WTC11 (cell line): ENCODE data around the gene HSF5. TPM values are rescaled to one million over a fixed set of nuclear protein-coding genes. Genes with fewer than 3 reads are reported as not detected.

Experiments used
- ATAC-seq: fragments of 200-7000 bp; cut with Tn5 transposase; 2 replicates; pipeline ENCODE4 v1.10.0; 2021; ENCODE audit warnings: mild to moderate bottlenecking, moderate library complexity
- CTCF ChIA-PET: fragments of 300-600 bp; sonication (Branson Sonifier 250); formaldehyde crosslinking; loops from one replicate; lab custom pipeline; 2021; ENCODE audit warnings: antibody characterized with exemption; lab: Charles Lee
- POLR2A ChIA-PET: fragments of 350-600 bp; sonication (Branson Sonifier 250); formaldehyde crosslinking; loops from one replicate; lab custom pipeline; 2021; ENCODE audit warnings: antibody characterized with exemption; lab: Charles Lee
- DNase-seq: peaks from one replicate; pipeline ENCODE4 v3.0.0; 2021; ENCODE audit warnings: low spot score
- H3K27ac Mint-ChIP-seq: 2 replicates; pipeline ENCODE4 v1.8.0; 2021; ENCODE audit warnings: mixed read lengths
- H3K27me3 Mint-ChIP-seq: 2 replicates; pipeline ENCODE4 v1.8.0; 2021; ENCODE audit warnings: low read depth, mild to moderate bottlenecking, moderate library complexity, mixed read lengths
- H3K36me3 Mint-ChIP-seq: 2 replicates; pipeline ENCODE4 v1.8.0; 2021; ENCODE audit warnings: mixed read lengths
- H3K4me1 Mint-ChIP-seq: 2 replicates; pipeline ENCODE4 v1.8.0; 2022; ENCODE audit warnings: mixed read lengths
- H3K4me3 Mint-ChIP-seq: 2 replicates; pipeline ENCODE4 v1.8.0; 2021; ENCODE audit warnings: mild to moderate bottlenecking, moderate library complexity, mixed read lengths
- H3K9me3 Mint-ChIP-seq: 2 replicates; pipeline ENCODE4 v1.8.0; 2021; ENCODE audit warnings: mixed read lengths
- AFF4 ChIP-seq: sonication (generic); formaldehyde crosslinking; IDR thresholded peaks from 2 replicates; pipeline ENCODE4 v1.8.1; 2023; ENCODE audit warnings: mild to moderate bottlenecking, missing genetic modification reagents, borderline replicate concordance
- ATF2 ChIP-seq: sonication (generic); formaldehyde crosslinking; IDR thresholded peaks from 2 replicates; pipeline ENCODE4 v1.8.1; 2022; ENCODE audit warnings: low read depth, missing genetic modification reagents, borderline replicate concordance
- CREM ChIP-seq: sonication (generic); formaldehyde crosslinking; IDR thresholded peaks from 2 replicates; pipeline ENCODE4 v1.8.1; 2022; ENCODE audit warnings: mild to moderate bottlenecking, missing genetic modification reagents, moderate library complexity
- ERG ChIP-seq: fragments of 250-450 bp; sonication (Bioruptor Pico); IDR thresholded peaks from 2 replicates; pipeline ENCODE4 v1.8.0; 2021; ENCODE audit warnings: mild to moderate bottlenecking
- IRF2 ChIP-seq: sonication (generic); formaldehyde crosslinking; IDR thresholded peaks from 2 replicates; pipeline ENCODE4 v1.8.0; 2022; ENCODE audit warnings: low read depth, missing genetic modification reagents, borderline replicate concordance
- KAT7 ChIP-seq: sonication (generic); formaldehyde crosslinking; IDR thresholded peaks from 2 replicates; pipeline ENCODE4 v1.8.1; 2023; ENCODE audit warnings: missing genetic modification reagents, mild to moderate bottlenecking, borderline replicate concordance
- NR3C1 ChIP-seq: sonication (generic); formaldehyde crosslinking; conservative IDR thresholded peaks from 2 replicates; pipeline ENCODE4 v1.8.1; 2023; ENCODE audit warnings: low read depth, mild to moderate bottlenecking, missing genetic modification reagents
- RELA ChIP-seq: sonication (generic); formaldehyde crosslinking; IDR thresholded peaks from 2 replicates; pipeline ENCODE4 v1.8.1; 2022; ENCODE audit warnings: missing genetic modification reagents, mild to moderate bottlenecking, borderline replicate concordance
- SMAD3 ChIP-seq: sonication (generic); formaldehyde crosslinking; IDR thresholded peaks from 2 replicates; pipeline ENCODE4 v1.8.0; 2022; ENCODE audit warnings: missing genetic modification reagents, mild to moderate bottlenecking, borderline replicate concordance
- SMAD4 ChIP-seq: sonication (generic); formaldehyde crosslinking; IDR thresholded peaks from 2 replicates; pipeline ENCODE4 v1.8.0; 2022; ENCODE audit warnings: mild to moderate bottlenecking, missing genetic modification reagents
- USF1 ChIP-seq: sonication (generic); formaldehyde crosslinking; IDR thresholded peaks from 2 replicates; pipeline ENCODE4 v1.8.0; 2022; ENCODE audit warnings: mild to moderate bottlenecking, missing genetic modification reagents
- ZBTB21 ChIP-seq: sonication (generic); formaldehyde crosslinking; IDR thresholded peaks from 2 replicates; pipeline ENCODE4 v1.8.1; 2023; ENCODE audit warnings: mild to moderate bottlenecking, missing genetic modification reagents, borderline replicate concordance
- total RNA-seq: library from RNA; stranded (reverse); gene quantifications from 3 replicates; pipeline ENCODE4 v1.2.3, GENCODE V29; 2021

The HSF5 gene
- total RNA-seq, 1 experiment from 2014 or later = 0.09 TPM

GRCh38 chr17:58416937-58417299 is 71.3 kb downstream of the HSF5 start (continued):
- TF ChIP-seq NR3C1 (CRISPR knock-in tag) (no peak), SMAD3 (CRISPR knock-in tag) (no peak), KAT7 (CRISPR knock-in tag) (no peak)

- CTCF ChIA-PET = interaction anchor here (0.7 to 2.8 kb wide), 20 partner anchors 8 to 217 kb away, joined by 3 to 75 read pairs (median 10); partner anchors contain the start of genes HSF5 and SUPT4H1
- Mint-ChIP-seq H3K9me3 (no peaks in the 10 kb centered on the region), H3K36me3 (no peaks in the 10 kb centered on the region), H3K27ac (no peak overlapping the region), H3K4me1 (peaks cover 26% of the 10 kb centered on the region), H3K27me3 (peaks cover 6% of the 10 kb centered on the region), H3K4me3 (peak overlapping the region; percentile 82)
- ATAC-seq = no peak
- DNase-seq = no peak
- POLR2A ChIA-PET = interaction anchor here (1.5 to 2.0 kb wide), 4 partner anchors 64 to 99 kb away, joined by 5 to 29 read pairs (median 11); partner anchors contain the start of gene SUPT4H1
- TF ChIP-seq ZBTB21 = no peak
- TF ChIP-seq ATF2 (CRISPR knock-in tag) = no peak
- no peak for TF ChIP-seq AFF4 (CRISPR knock-in tag)
- TF ChIP-seq SMAD4 = no peak
- TF ChIP-seq CREM (CRISPR knock-in tag) = no peak
Measured at GRCh38 chr17:58416396-58416795, 71.8 kb downstream of the HSF5 start.

GRCh38 chr17:58415371-58416055 is 72.7 kb downstream of the HSF5 start:
- H3K9me3 Mint-ChIP-seq = no peaks in the 10 kb centered on the region
- POLR2A ChIA-PET = no interaction called here
- H3K27ac Mint-ChIP-seq = peak overlapping the region; percentile 4; the same call in 1 of the 2 replicates

GRCh38 chr17:58414596-58414997 is 73.6 kb downstream of the HSF5 start:
- DNase-seq = no peak
- no peaks in the 10 kb centered on the region for H3K27me3 Mint-ChIP-seq
- CTCF ChIA-PET = interaction anchor here (1.7 to 1.8 kb wide), 2 partner anchors 97 to 107 kb away, joined by 9 to 12 read pairs; no protein-coding TSS in a partner anchor
- no peak overlapping the region for H3K4me3 Mint-ChIP-seq
- POLR2A ChIA-PET = no interaction called here
- H3K27ac Mint-ChIP-seq = no peak overlapping the region
- H3K9me3 Mint-ChIP-seq = no peaks in the 10 kb centered on the region
- H3K36me3 Mint-ChIP-seq = no peaks in the 10 kb centered on the region
- TF ChIP-seq USF1 = no peak
- TF ChIP-seq IRF2 (CRISPR knock-in tag) = no peak
- no peak for TF ChIP-seq ERG (CRISPR knock-in tag)
- H3K4me1 Mint-ChIP-seq = peaks cover 26% of the 10 kb centered on the region
- no peak for ATAC-seq

More at GRCh38 chr17:58415371-58416055, 72.7 kb downstream of the HSF5 start:
- H3K36me3 Mint-ChIP-seq = no peaks in the 10 kb centered on the region
- peak overlapping the region; percentile 82 for H3K4me3 Mint-ChIP-seq
- TF ChIP-seq RELA (CRISPR knock-in tag) = no peak
- DNase-seq (no peak), ATAC-seq (peak; percentile 16)
- CTCF ChIA-PET = interaction anchor here (1.1 to 2.8 kb wide), 5 partner anchors 26 to 108 kb away, joined by 3 to 52 read pairs (median 12); partner anchors contain the start of gene SUPT4H1
- H3K27me3 Mint-ChIP-seq = peaks cover 3% of the 10 kb centered on the region; the same call in 1 of the 2 replicates
- H3K4me1 Mint-ChIP-seq = peaks cover 26% of the 10 kb centered on the region
